Measurements from ENCODE around the gene PRPF6.

The PRPF6 gene

GRCh38 chr20:63940472-63941266 lies 40.3 kb upstream of the PRPF6 start:
- peaks cover 28% of the 10 kb centered on the region for H3K36me3 ChIP-seq (ENCODE audit: insufficient read depth, low read depth, low read length)
- H3K4me3 ChIP-seq (ENCODE audit: low read length), result no peak overlapping the region
- H3K27me3 ChIP-seq (ENCODE audit: insufficient read depth, low read length), result no peaks in the 10 kb centered on the region
- no peaks in the 10 kb centered on the region for H3K9me3 ChIP-seq (ENCODE audit: insufficient read depth, low read depth, low read length)
- no peak overlapping the region for H3K27ac ChIP-seq (ENCODE audit: low read length)
- no peak overlapping the region for H3K9ac ChIP-seq (ENCODE audit: low read depth, low read length)
- peaks cover 3% of the 10 kb centered on the region; the same call in 1 of the 2 replicates for H3K4me1 ChIP-seq (ENCODE audit: insufficient read depth, low read length)

DNA sequence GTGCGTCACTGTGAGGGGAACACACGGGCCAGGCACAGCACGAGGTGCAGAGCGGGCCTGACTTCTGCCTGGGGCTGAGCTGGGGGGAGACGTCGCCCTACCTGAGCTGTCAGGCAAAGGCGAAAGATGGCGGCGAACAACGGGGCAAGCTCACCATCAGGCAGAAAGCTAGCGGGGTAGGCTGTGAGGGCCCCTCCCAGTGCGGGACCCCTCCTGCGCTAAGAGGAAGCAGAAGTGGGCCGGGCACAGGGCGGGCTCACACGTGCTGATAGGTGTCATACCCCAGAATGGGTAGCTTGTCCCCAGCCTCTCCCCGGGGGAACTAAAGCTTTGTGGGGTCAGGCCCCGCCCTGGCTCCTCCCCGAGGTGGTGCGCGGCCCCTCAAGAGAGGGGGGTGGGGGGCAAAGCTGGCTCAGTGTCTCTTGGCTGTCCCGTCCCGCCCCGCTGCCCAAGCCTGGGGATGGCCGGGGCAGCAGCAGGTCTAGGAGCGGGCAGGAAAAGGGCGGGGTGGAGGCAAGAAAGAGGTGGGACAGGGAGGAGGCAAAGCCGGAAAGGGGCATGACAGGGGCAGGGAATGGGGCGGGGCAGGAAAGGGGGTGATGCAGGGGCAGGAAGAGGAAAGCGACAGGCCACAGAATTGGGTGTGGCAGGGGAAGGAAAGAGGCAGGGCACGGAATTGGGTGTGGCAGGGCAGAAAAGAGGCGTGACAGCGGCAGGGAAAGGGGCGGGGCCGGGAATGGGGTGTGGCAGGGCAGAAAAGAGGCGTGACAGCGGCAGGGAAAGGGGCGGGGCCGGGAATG lies 39.5 kb upstream of the PRPF6 start:
- H3K27me3 ChIP-seq (ENCODE audit: insufficient read depth, low read length), result no peaks in the 10 kb centered on the region
- H3K9me3 ChIP-seq (ENCODE audit: insufficient read depth, low read depth, low read length), result no peaks in the 10 kb centered on the region
- no peak overlapping the region for H3K4me3 ChIP-seq (ENCODE audit: low read length)
- no peak overlapping the region for H3K27ac ChIP-seq (ENCODE audit: low read length)
- H3K36me3 ChIP-seq (ENCODE audit: insufficient read depth, low read depth, low read length), result peaks cover 31% of the 10 kb centered on the region
- no peak overlapping the region for H3K9ac ChIP-seq (ENCODE audit: low read depth, low read length)
- peaks cover 3% of the 10 kb centered on the region; the same call in 1 of the 2 replicates for H3K4me1 ChIP-seq (ENCODE audit: insufficient read depth, low read length)

DNA sequence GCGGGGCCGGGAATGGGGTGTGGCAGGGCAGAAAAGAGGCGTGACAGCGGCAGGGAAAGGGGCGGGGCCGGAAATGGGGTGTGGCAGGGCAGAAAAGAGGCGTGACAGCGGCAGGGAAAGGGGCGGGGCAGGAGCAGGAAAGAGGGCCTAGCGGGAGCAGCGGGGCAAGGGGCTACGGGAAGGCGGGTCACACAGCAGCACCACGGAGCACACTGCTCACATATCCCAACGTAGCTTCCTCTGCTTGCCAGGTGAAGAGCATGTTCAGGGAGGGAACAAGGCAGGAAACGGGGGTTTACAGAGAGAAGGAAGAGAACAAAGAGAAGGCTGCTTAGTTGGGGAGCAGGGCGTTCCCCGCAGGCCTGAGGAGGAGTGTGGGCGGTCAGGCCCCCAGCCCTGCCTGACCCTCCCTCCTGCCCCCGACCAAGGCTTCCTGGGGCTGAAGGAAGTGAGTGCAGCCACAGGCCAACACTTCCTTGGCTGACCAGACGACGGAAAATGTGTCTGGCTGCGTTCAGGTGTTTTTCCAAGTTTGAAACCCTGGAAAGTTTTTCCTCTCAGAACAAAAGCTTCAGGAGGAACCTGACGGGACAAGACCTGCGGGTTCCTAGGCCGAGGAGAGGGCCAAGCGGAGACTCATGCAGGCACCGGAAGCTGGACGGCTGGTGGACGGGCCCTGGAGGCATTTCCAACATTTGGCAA lies 38.5 kb upstream of the PRPF6 start:
- H3K4me1 ChIP-seq (ENCODE audit: insufficient read depth, low read length), result peaks cover 3% of the 10 kb centered on the region; the same call in 1 of the 2 replicates
- peaks cover 31% of the 10 kb centered on the region for H3K36me3 ChIP-seq (ENCODE audit: insufficient read depth, low read depth, low read length)

GRCh38 chr20:63942969-63943807 lies 37.7 kb upstream of the PRPF6 start:
- Histone ChIP-seq H3K4me3 (ENCODE audit: low read length) (no peak overlapping the region), H3K9ac (ENCODE audit: low read depth, low read length) (no peak overlapping the region), H3K27ac (ENCODE audit: low read length) (no peak overlapping the region), H3K9me3 (ENCODE audit: insufficient read depth, low read depth, low read length) (no peaks in the 10 kb centered on the region), H3K27me3 (ENCODE audit: insufficient read depth, low read length) (no peaks in the 10 kb centered on the region), H3K4me1 (ENCODE audit: insufficient read depth, low read length) (peaks cover 3% of the 10 kb centered on the region; the same call in 1 of the 2 replicates), H3K36me3 (ENCODE audit: insufficient read depth, low read depth, low read length) (peaks cover 31% of the 10 kb centered on the region)

More for the DNA sequence above, 38.5 kb upstream of the PRPF6 start:
- Histone ChIP-seq H3K9ac (ENCODE audit: low read depth, low read length) (no peak overlapping the region; the same call in 1 of the 2 replicates), H3K9me3 (ENCODE audit: insufficient read depth, low read depth, low read length) (no peaks in the 10 kb centered on the region), H3K4me3 (ENCODE audit: low read length) (no peak overlapping the region), H3K27me3 (ENCODE audit: insufficient read depth, low read length) (no peaks in the 10 kb centered on the region), H3K27ac (ENCODE audit: low read length) (no peak overlapping the region)

DNA sequence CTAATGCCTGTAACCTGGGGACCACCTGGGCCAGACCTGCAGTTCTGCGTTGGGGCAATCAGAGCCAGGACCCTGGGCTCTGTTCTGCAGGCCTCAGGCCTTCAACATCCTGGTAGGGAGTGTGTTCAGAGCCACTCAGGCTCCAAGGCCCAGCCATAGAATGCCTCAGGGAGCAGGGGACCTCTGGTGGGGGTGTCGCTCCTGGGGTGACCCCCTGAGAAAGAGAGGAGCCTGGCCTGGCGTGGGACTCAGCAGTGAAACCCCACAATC lies 37.2 kb upstream of the PRPF6 start:
- H3K9ac ChIP-seq (ENCODE audit: low read depth, low read length), result no peak overlapping the region
- H3K4me1 ChIP-seq (ENCODE audit: insufficient read depth, low read length), result peaks cover 3% of the 10 kb centered on the region; the same call in 1 of the 2 replicates
- H3K36me3 ChIP-seq (ENCODE audit: insufficient read depth, low read depth, low read length), result peaks cover 31% of the 10 kb centered on the region
- no peak overlapping the region for H3K4me3 ChIP-seq (ENCODE audit: low read length)
- H3K27ac ChIP-seq (ENCODE audit: low read length), result no peak overlapping the region
- no peaks in the 10 kb centered on the region for H3K9me3 ChIP-seq (ENCODE audit: insufficient read depth, low read depth, low read length)
- no peaks in the 10 kb centered on the region for H3K27me3 ChIP-seq (ENCODE audit: insufficient read depth, low read length)

- Histone ChIP-seq H3K9me3 (ENCODE audit: insufficient read depth, low read depth, low read length) (no peaks in the 10 kb centered on the region), H3K9ac (ENCODE audit: low read depth, low read length) (no peak overlapping the region), H3K27ac (ENCODE audit: low read length) (no peak overlapping the region), H3K4me1 (ENCODE audit: insufficient read depth, low read length) (peaks cover 3% of the 10 kb centered on the region; the same call in 1 of the 2 replicates), H3K36me3 (ENCODE audit: insufficient read depth, low read depth, low read length) (peaks cover 31% of the 10 kb centered on the region), H3K27me3 (ENCODE audit: insufficient read depth, low read length) (no peaks in the 10 kb centered on the region), H3K4me3 (ENCODE audit: low read length) (no peak overlapping the region)
These were observed 36.6 kb upstream of the PRPF6 start for GRCh38 chr20:63944078-63944941.

DNA sequence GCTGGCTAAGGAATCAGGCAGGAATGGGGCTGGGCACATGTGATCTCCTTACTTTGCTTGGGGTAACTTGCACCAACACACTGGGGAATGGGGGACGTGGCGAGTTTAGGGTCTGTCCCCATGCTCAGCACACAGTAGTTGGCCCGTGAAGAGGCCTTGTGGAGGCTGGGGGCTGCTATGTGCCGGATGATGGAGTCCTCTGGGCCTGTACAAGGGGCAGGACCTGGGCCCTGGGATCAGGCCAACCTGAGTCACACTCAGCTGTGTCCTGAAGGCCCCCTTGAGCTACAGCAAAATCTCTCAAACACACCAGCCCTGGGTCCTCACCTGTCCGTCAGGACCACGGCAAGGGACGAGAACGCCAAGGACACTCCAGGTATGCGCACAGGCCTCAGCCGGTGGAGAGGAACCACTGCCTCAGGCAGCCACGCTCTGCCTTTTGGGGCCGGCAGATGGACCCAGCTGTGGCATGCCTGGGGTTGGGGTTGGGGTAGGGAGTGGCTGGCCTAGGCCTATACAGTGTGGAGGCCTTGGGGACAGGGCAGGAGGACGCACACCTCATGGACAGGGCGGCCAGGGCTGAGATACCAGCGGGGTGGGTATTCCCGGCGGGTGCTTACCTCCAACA lies 35.8 kb upstream of the PRPF6 start:
- no peaks in the 10 kb centered on the region for H3K27me3 ChIP-seq (ENCODE audit: insufficient read depth, low read length)
- peaks cover 8% of the 10 kb centered on the region for H3K4me1 ChIP-seq (ENCODE audit: insufficient read depth, low read length)
- peaks cover 31% of the 10 kb centered on the region for H3K36me3 ChIP-seq (ENCODE audit: insufficient read depth, low read depth, low read length)
- no peak overlapping the region for H3K9ac ChIP-seq (ENCODE audit: low read depth, low read length)
- H3K27ac ChIP-seq (ENCODE audit: low read length), result no peak overlapping the region
- H3K4me3 ChIP-seq (ENCODE audit: low read length), result no peak overlapping the region
- H3K9me3 ChIP-seq (ENCODE audit: insufficient read depth, low read depth, low read length), result no peaks in the 10 kb centered on the region

DNA sequence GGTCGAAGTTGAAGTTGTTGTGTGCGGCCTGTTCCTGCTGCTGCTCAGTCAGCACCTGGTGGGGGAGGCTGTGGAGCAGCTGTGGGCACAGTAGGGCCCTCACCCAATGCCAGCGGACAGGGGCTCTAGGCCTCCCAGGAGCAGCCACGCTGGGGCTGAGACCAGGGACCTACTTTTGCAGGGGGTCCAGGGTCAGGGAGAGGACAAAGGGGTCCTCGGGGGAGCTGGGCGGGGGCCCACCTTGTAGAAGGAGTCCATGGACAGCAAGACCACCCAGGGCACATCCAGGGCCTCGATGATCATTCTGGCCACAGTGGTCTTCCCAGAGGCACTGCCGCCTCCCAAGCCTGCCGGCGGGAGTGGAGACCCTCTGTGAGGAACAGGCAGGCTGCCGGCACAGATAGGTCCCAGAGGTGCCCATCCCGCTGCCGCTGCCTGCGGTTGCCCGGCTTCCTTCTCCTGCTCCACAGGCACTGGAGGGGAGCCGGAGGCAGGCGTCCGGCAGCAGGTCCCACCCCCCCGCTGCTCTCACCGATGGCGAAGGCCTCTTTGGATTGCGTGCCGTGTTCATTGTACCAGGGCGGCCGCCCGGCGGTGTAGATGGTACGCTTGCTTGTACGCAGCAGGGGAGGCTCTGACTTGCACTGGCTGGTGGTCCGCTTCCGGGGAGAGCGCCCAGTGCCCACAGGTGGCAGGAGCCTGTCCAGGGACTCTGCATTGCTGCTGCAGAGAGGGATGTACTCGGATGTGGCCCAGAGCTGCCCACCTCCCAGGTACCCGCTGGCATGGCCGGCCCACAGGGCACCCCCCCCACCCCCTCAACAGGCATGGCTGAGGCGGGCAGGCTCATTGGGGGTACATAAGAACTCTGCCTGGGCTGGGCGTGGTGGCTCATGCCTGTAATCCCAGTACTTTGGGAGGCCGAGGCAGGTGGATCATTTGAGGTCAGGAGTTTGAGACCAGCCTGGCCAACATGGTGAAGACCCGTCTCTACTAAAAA lies 34.7 kb upstream of the PRPF6 start:
- no peak overlapping the region for H3K4me3 ChIP-seq (ENCODE audit: low read length)
- no peak overlapping the region for H3K27ac ChIP-seq (ENCODE audit: low read length)
- peaks cover 8% of the 10 kb centered on the region for H3K4me1 ChIP-seq (ENCODE audit: insufficient read depth, low read length)
- peaks cover 31% of the 10 kb centered on the region for H3K36me3 ChIP-seq (ENCODE audit: insufficient read depth, low read depth, low read length)
- no peak overlapping the region for H3K9ac ChIP-seq (ENCODE audit: low read depth, low read length)
- no peaks in the 10 kb centered on the region for H3K9me3 ChIP-seq (ENCODE audit: insufficient read depth, low read depth, low read length)
- H3K27me3 ChIP-seq (ENCODE audit: insufficient read depth, low read length), result no peaks in the 10 kb centered on the region

- Histone ChIP-seq H3K4me1 (ENCODE audit: insufficient read depth, low read length) (peaks cover 8% of the 10 kb centered on the region), H3K9me3 (ENCODE audit: insufficient read depth, low read depth, low read length) (no peaks in the 10 kb centered on the region), H3K4me3 (ENCODE audit: low read length) (no peak overlapping the region), H3K9ac (ENCODE audit: low read depth, low read length) (no peak overlapping the region), H3K36me3 (ENCODE audit: insufficient read depth, low read depth, low read length) (peaks cover 31% of the 10 kb centered on the region), H3K27ac (ENCODE audit: low read length) (no peak overlapping the region), H3K27me3 (ENCODE audit: insufficient read depth, low read length) (no peaks in the 10 kb centered on the region)
These were observed 33.8 kb upstream of the PRPF6 start for GRCh38 chr20:63946986-63947637.
